Activated CD4-positive, alpha-beta T cell treated with anti-CD3 and anti-CD28 coated beads, Interleukin-2, amount 10 ng/mL, durations not matched to agents 7 days and 5 days (primary cell): Measurements from ENCODE around the gene MPZL3. TPM values are rescaled to one million over a fixed set of nuclear protein-coding genes. Genes with fewer than 3 reads are reported as not detected.

ENCODE experiments used
- CTCF ChIA-PET: fragments of 350-600 bp; sonication (Branson Sonifier 250); formaldehyde crosslinking; loops from one replicate; lab custom pipeline; 2021; ENCODE audit warnings: antibody characterized with exemption; lab: Charles Lee
- POLR2A ChIA-PET: fragments of 350-600 bp; sonication (Branson Sonifier 250); formaldehyde crosslinking; loops from one replicate; lab custom pipeline; 2021; ENCODE audit warnings: antibody characterized with exemption; lab: Charles Lee
- DNase-seq: peaks from one replicate; pipeline ENCODE4 v3.0.0-alpha.2; 2020
- H3K27ac Mint-ChIP-seq: one replicate; pipeline ENCODE4 v1.8.0; 2021; ENCODE audit warnings: mild to moderate bottlenecking, moderate library complexity, mixed read lengths
- H3K27me3 Mint-ChIP-seq: one replicate; pipeline ENCODE4 v1.8.0; 2021; ENCODE audit warnings: mixed read lengths
- H3K36me3 Mint-ChIP-seq: one replicate; pipeline ENCODE4 v1.8.0; 2021; ENCODE audit warnings: low read depth, mixed read lengths
- H3K4me1 Mint-ChIP-seq: one replicate; pipeline ENCODE4 v1.8.0; 2021; ENCODE audit warnings: mixed read lengths
- H3K4me3 Mint-ChIP-seq: one replicate; pipeline ENCODE4 v1.8.0; 2021; ENCODE audit warnings: mild to moderate bottlenecking, moderate library complexity, mixed read lengths
- H3K9me3 Mint-ChIP-seq: one replicate; pipeline ENCODE4 v1.8.0; 2021; ENCODE audit warnings: mixed read lengths
- total RNA-seq, 2 experiments: library from RNA; stranded (reverse); gene quantifications; one replicate each; pipeline ENCODE4 v1.2.3, GENCODE V29; 2021

Gene MPZL3
- 10 to 100 TPM; 21.2 to 22.0 TPM for total RNA-seq

- peak; percentile 93 for DNase-seq
- Mint-ChIP-seq H3K27ac (peak within 1 kb of the TSS; percentile 99), H3K4me3 (peak within 1 kb of the TSS; percentile 96), H3K27me3 (no peaks in the 10 kb centered on the region), H3K4me1 (peaks cover 43% of the 10 kb centered on the region), H3K36me3 (peaks cover 15% of the 10 kb centered on the region), H3K9me3 (peaks cover 2% of the 10 kb centered on the region)
- POLR2A ChIA-PET = interaction anchor here (0.6 to 1.5 kb wide), 4 partner anchors 28 to 94 kb away, joined by 3 to 5 read pairs (median 4); no protein-coding TSS in a partner anchor
- CTCF ChIA-PET = interaction anchor here (0.8 to 2.9 kb wide), 9 partner anchors 9 to 81 kb away, joined by 3 to 9 read pairs (median 4); partner anchors contain the start of gene JAML
Measured at GRCh38 chr11:118251858-118252652, at the start of gene MPZL3. MPZL3 (minus strand) TSS chr11:118252365; CDS start chr11:118252294, 71 bp downstream.

- no peak overlapping the region for H3K27ac Mint-ChIP-seq
- no peak for DNase-seq
- H3K9me3 Mint-ChIP-seq = peaks cover 2% of the 10 kb centered on the region
- H3K4me1 Mint-ChIP-seq = peaks cover 47% of the 10 kb centered on the region
- ChIA-PET POLR2A (no interaction called here), CTCF (interaction anchor here (0.6 to 4.5 kb wide), 8 partner anchors 10 to 349 kb away, joined by 3 to 19 read pairs (median 5); no protein-coding TSS in a partner anchor)
- no peak overlapping the region for H3K4me3 Mint-ChIP-seq
- peaks cover 22% of the 10 kb centered on the region for H3K36me3 Mint-ChIP-seq
- no peaks in the 10 kb centered on the region for H3K27me3 Mint-ChIP-seq
Measured at GRCh38 chr11:118301600-118302195, 49.5 kb upstream of the MPZL3 start.

- CTCF ChIA-PET = interaction anchor here (0.7 to 2.3 kb wide), 20 partner anchors 9 to 331 kb away, joined by 3 to 18 read pairs (median 4); partner anchors contain the start of genes CD3D, CD3E, CD3G and JAML
- Mint-ChIP-seq H3K27ac (peak overlapping the region; percentile 67), H3K4me3 (no peak overlapping the region), H3K27me3 (no peaks in the 10 kb centered on the region), H3K36me3 (no peaks in the 10 kb centered on the region), H3K9me3 (peaks cover 2% of the 10 kb centered on the region), H3K4me1 (peaks cover 25% of the 10 kb centered on the region)
- POLR2A ChIA-PET = no interaction called here
- DNase-seq = peak; percentile 52
Measured at GRCh38 chr11:118295815-118296454, 43.8 kb upstream of the MPZL3 start.

GRCh38 chr11:118295199-118295598 is 43.0 kb upstream of the MPZL3 start:
- Mint-ChIP-seq H3K4me3 (no peak overlapping the region), H3K4me1 (peaks cover 25% of the 10 kb centered on the region), H3K27me3 (no peaks in the 10 kb centered on the region), H3K27ac (no peak overlapping the region), H3K9me3 (peaks cover 2% of the 10 kb centered on the region), H3K36me3 (no peaks in the 10 kb centered on the region)
- CTCF ChIA-PET = interaction anchor here (0.7 to 2.3 kb wide), 19 partner anchors 8 to 331 kb away, joined by 3 to 18 read pairs (median 4); partner anchors contain the start of genes CD3D, CD3E, CD3G and JAML
- no peak for DNase-seq
- POLR2A ChIA-PET = no interaction called here

- H3K9me3 Mint-ChIP-seq = peaks cover 2% of the 10 kb centered on the region
- no peak overlapping the region for H3K4me3 Mint-ChIP-seq
- H3K36me3 Mint-ChIP-seq = peaks cover 2% of the 10 kb centered on the region
- no peaks in the 10 kb centered on the region for H3K27me3 Mint-ChIP-seq
- CTCF ChIA-PET = no interaction called here
- H3K4me1 Mint-ChIP-seq = peaks cover 24% of the 10 kb centered on the region
- H3K27ac Mint-ChIP-seq = no peak overlapping the region
- POLR2A ChIA-PET = no interaction called here
- DNase-seq = no peak
Measured at GRCh38 chr11:118294053-118294452, 41.9 kb upstream of the MPZL3 start.

GRCh38 chr11:118291477-118292135 is 39.4 kb upstream of the MPZL3 start:
- H3K27ac Mint-ChIP-seq = no peak overlapping the region
- H3K4me3 Mint-ChIP-seq = no peak overlapping the region
- H3K36me3 Mint-ChIP-seq = peaks cover 2% of the 10 kb centered on the region
- H3K9me3 Mint-ChIP-seq = peaks cover 2% of the 10 kb centered on the region
- peaks cover 24% of the 10 kb centered on the region for H3K4me1 Mint-ChIP-seq
- ChIA-PET CTCF (interaction anchor here (0.9 to 1.5 kb wide), 10 partner anchors 9 to 149 kb away, joined by 3 to 9 read pairs (median 3); no protein-coding TSS in a partner anchor), POLR2A (interaction anchor here (1.0 kb wide), 1 partner anchor 93 kb away, joined by 4 read pairs; no protein-coding TSS in a partner anchor)
- H3K27me3 Mint-ChIP-seq = no peaks in the 10 kb centered on the region
- DNase-seq = no peak

- Mint-ChIP-seq H3K9me3 (peaks cover 2% of the 10 kb centered on the region), H3K36me3 (peaks cover 3% of the 10 kb centered on the region), H3K4me3 (no peak overlapping the region), H3K4me1 (peaks cover 19% of the 10 kb centered on the region), H3K27ac (no peak overlapping the region), H3K27me3 (no peaks in the 10 kb centered on the region)
- CTCF ChIA-PET = interaction anchor here (0.6 to 1.5 kb wide), 13 partner anchors 8 to 252 kb away, joined by 3 to 9 read pairs (median 3); no protein-coding TSS in a partner anchor
- POLR2A ChIA-PET = interaction anchor here (0.7 to 1.0 kb wide), 2 partner anchors 92 to 172 kb away, joined by 4 to 11 read pairs; no protein-coding TSS in a partner anchor
- peak; percentile 63 for DNase-seq
Measured at GRCh38 chr11:118290923-118291322, 38.8 kb upstream of the MPZL3 start.

GRCh38 chr11:118289401-118289800 is 37.2 kb upstream of the MPZL3 start:
- Mint-ChIP-seq H3K4me3 (no peak overlapping the region), H3K9me3 (peaks cover 2% of the 10 kb centered on the region), H3K4me1 (peaks cover 20% of the 10 kb centered on the region), H3K36me3 (peaks cover 5% of the 10 kb centered on the region), H3K27me3 (no peaks in the 10 kb centered on the region), H3K27ac (no peak overlapping the region)
- POLR2A ChIA-PET = no interaction called here
- CTCF ChIA-PET = interaction anchor here (0.6 to 3.0 kb wide), 4 partner anchors 10 to 105 kb away, joined by 3 to 12 read pairs (median 4); partner anchors contain the start of gene CD3D
- DNase-seq = no peak

- Mint-ChIP-seq H3K4me1 (peaks cover 39% of the 10 kb centered on the region), H3K36me3 (peaks cover 7% of the 10 kb centered on the region), H3K27ac (no peak overlapping the region), H3K27me3 (no peaks in the 10 kb centered on the region), H3K9me3 (peaks cover 2% of the 10 kb centered on the region), H3K4me3 (no peak overlapping the region)
- ChIA-PET CTCF (interaction anchor here (1.4 to 1.5 kb wide), 3 partner anchors 9 to 22 kb away, joined by 3 to 5 read pairs (median 3); no protein-coding TSS in a partner anchor), POLR2A (no interaction called here)
- no peak for DNase-seq
Measured at GRCh38 chr11:118287006-118287405, 34.8 kb upstream of the MPZL3 start.

- POLR2A ChIA-PET = no interaction called here
- CTCF ChIA-PET = interaction anchor here (1.4 to 1.5 kb wide), 3 partner anchors 9 to 22 kb away, joined by 3 to 5 read pairs (median 3); no protein-coding TSS in a partner anchor
- Mint-ChIP-seq H3K36me3 (peaks cover 7% of the 10 kb centered on the region), H3K27me3 (no peaks in the 10 kb centered on the region), H3K9me3 (peaks cover 2% of the 10 kb centered on the region), H3K27ac (no peak overlapping the region), H3K4me3 (no peak overlapping the region), H3K4me1 (peaks cover 39% of the 10 kb centered on the region)
- DNase-seq = no peak
Measured at GRCh38 chr11:118286545-118286944, 34.4 kb upstream of the MPZL3 start.

GRCh38 chr11:118283756-118284350 is 31.7 kb upstream of the MPZL3 start:
- peak; percentile 21 for DNase-seq
- peak overlapping the region; percentile 83 for H3K27ac Mint-ChIP-seq
- H3K4me1 Mint-ChIP-seq = peaks cover 40% of the 10 kb centered on the region
- no peaks in the 10 kb centered on the region for H3K9me3 Mint-ChIP-seq
- H3K36me3 Mint-ChIP-seq = peaks cover 6% of the 10 kb centered on the region
- POLR2A ChIA-PET = interaction anchor here (0.6 kb wide), 2 partner anchors 20 to 37 kb away, joined by 3 to 4 read pairs; no protein-coding TSS in a partner anchor
- no peaks in the 10 kb centered on the region for H3K27me3 Mint-ChIP-seq
- CTCF ChIA-PET = interaction anchor here (1.0 to 1.5 kb wide), 6 partner anchors 8 to 176 kb away, joined by 4 to 8 read pairs (median 6); partner anchors contain the start of gene JAML
- peak overlapping the region; percentile 12 for H3K4me3 Mint-ChIP-seq
